H1 (cell line): ENCODE data around the gene HOXA6. TPM values are rescaled to one million over a fixed set of nuclear protein-coding genes. Genes with fewer than 3 reads are reported as not detected.

Source experiments
- CTCF ChIA-PET: fragments of 300-600 bp; sonication (Branson Sonifier 250); formaldehyde crosslinking; loops from one replicate; lab custom pipeline; 2021; ENCODE audit not compliant: partially characterized antibody; lab: Charles Lee
- POLR2A ChIA-PET: fragments of 300-600 bp; sonication (Branson Sonifier 250); formaldehyde crosslinking; loops from one replicate; lab custom pipeline; 2021; ENCODE audit warnings: inconsistent platforms; ENCODE audit not compliant: partially characterized antibody; lab: Charles Lee
- DNase-seq, 2 experiments: peaks; one replicate each; pipeline versions ENCODE4 v3.0.0 to v3.0.0-alpha.2; 2010 to 2022; ENCODE audit warnings: low spot score in 2 of 2, low read depth in 1 of 2, mixed read lengths in 1 of 2
- FAIRE-seq: peaks from 2 replicates; lab custom pipeline; 2011; peaks lifted over from hg19 to GRCh38; lab: Jason Lieb, UNC
- H2AFZ ChIP-seq: 2 replicates; pipeline ENCODE4 v1.8.1; 2012; ENCODE audit warnings: low read length, inconsistent platforms
- H2AK5ac ChIP-seq: 2 replicates; pipeline ENCODE4 v1.6.1; 2013; ENCODE audit warnings: low read depth, low read length
- H2BK120ac ChIP-seq: replicated peaks from 2 replicates; pipeline ENCODE3; 2013; ENCODE audit warnings: low read depth, low read length, inconsistent platforms
- H2BK12ac ChIP-seq: 2 replicates; pipeline ENCODE4 v1.6.1; 2013; ENCODE audit warnings: low read depth, low read length
- H2BK15ac ChIP-seq: 2 replicates; pipeline ENCODE4 v1.6.1; 2013; ENCODE audit warnings: low read length
- H2BK20ac ChIP-seq: 2 replicates; pipeline ENCODE4 v1.6.1; 2013; ENCODE audit warnings: low read length
- H2BK5ac ChIP-seq: 2 replicates; pipeline ENCODE4 v1.6.1; 2013; ENCODE audit warnings: low read depth, low read length
- H3K14ac ChIP-seq: 2 replicates; pipeline ENCODE4 v1.6.1; 2013; ENCODE audit warnings: inconsistent platforms; ENCODE audit not compliant: insufficient read length
- H3K18ac ChIP-seq: 2 replicates; pipeline ENCODE4 v1.6.1; 2013; ENCODE audit warnings: low read length; ENCODE audit errors: extremely low read depth
- H3K23ac ChIP-seq: 2 replicates; pipeline ENCODE4 v1.6.1; 2013; ENCODE audit warnings: inconsistent platforms; ENCODE audit not compliant: insufficient read length
- H3K23me2 ChIP-seq: 2 replicates; pipeline ENCODE4 v1.6.1; 2013; ENCODE audit warnings: low read depth, low read length
- H3K27ac ChIP-seq: 2 replicates; pipeline ENCODE4 v1.6.1; 2011; ENCODE audit warnings: low read depth, low read length, inconsistent platforms
- H3K27me3 ChIP-seq, 4 experiments: replicated peaks in 1 of 4; 1 replicate in 1 of 4; 2 replicates in 3 of 4; pipeline versions ENCODE4 v1.6.1 to v1.8.1; 2011 to 2013; ENCODE audit warnings: low read length in 3 of 4, mild to moderate bottlenecking in 3 of 4, inconsistent platforms in 2 of 4, mixed read lengths in 2 of 4, moderate library complexity in 1 of 4; ENCODE audit not compliant: control insufficient read depth in 3 of 4, insufficient read depth in 3 of 4; ENCODE audit errors: extremely low read depth in 1 of 4
- H3K36me3 ChIP-seq, 4 experiments: 2 replicates each; pipeline versions ENCODE4 v1.6.1 to v1.8.1; 2011 to 2013; ENCODE audit warnings: mild to moderate bottlenecking in 4 of 4, low read length in 3 of 4, moderate library complexity in 2 of 4, control low read depth in 1 of 4, inconsistent platforms in 1 of 4; ENCODE audit not compliant: insufficient read depth in 4 of 4, control insufficient read depth in 2 of 4
- H3K4ac ChIP-seq: replicated peaks from 2 replicates; pipeline ENCODE3; 2013; ENCODE audit warnings: low read length, low read depth, mixed read lengths, inconsistent platforms; ENCODE audit not compliant: insufficient read length
- H3K4me1 ChIP-seq, 4 experiments: replicated peaks in 1 of 4; 1 replicate in 1 of 4; 2 replicates in 3 of 4; pipeline versions ENCODE4 v1.6.1 to v1.8.1; 2011 to 2013; ENCODE audit warnings: low read length in 3 of 4, inconsistent platforms in 2 of 4, mixed read lengths in 1 of 4; ENCODE audit not compliant: insufficient read depth in 4 of 4, control insufficient read depth in 3 of 4
- H3K4me2 ChIP-seq, 2 experiments: 2 replicates each; pipeline versions ENCODE4 v1.6.1 to v1.8.1; 2011 to 2013; ENCODE audit warnings: low read depth in 2 of 2, low read length in 2 of 2, control low read depth in 1 of 2, inconsistent platforms in 1 of 2, mild to moderate bottlenecking in 1 of 2; ENCODE audit not compliant: insufficient read depth in 1 of 2
- H3K4me3 ChIP-seq, 4 experiments: fragments of 200-600, 300-600 bp in 1 of 4; sonication (generic), shearing (Covaris generic), sonication (Bioruptor Twin) in 1 of 4; 2 replicates each; pipeline versions ENCODE4 v1.5.1 to v1.8.1; 2011 to 2016; ENCODE audit warnings: low read length in 4 of 4, low read depth in 3 of 4, control low read depth in 2 of 4, inconsistent platforms in 2 of 4, mild to moderate bottlenecking in 2 of 4, mixed read lengths in 1 of 4, moderate library complexity in 1 of 4; ENCODE audit not compliant: insufficient read depth in 2 of 4; ENCODE audit errors: extremely low read depth in 1 of 4
- H3K56ac ChIP-seq: replicated peaks from 2 replicates; pipeline ENCODE3; 2013; ENCODE audit warnings: low read depth, mild to moderate bottlenecking, mixed read lengths, low read length, inconsistent platforms; ENCODE audit not compliant: insufficient read length
- H3K79me1 ChIP-seq: 2 replicates; pipeline ENCODE4 v1.6.1; 2013; ENCODE audit warnings: low read depth, low read length, control low read depth
- H3K79me2 ChIP-seq, 2 experiments: 2 replicates each; pipeline versions ENCODE4 v1.6.1 to v1.8.1; 2012 to 2013; ENCODE audit warnings: low read length in 2 of 2, mild to moderate bottlenecking in 2 of 2, inconsistent platforms in 1 of 2; ENCODE audit not compliant: insufficient read depth in 2 of 2, control insufficient read depth in 1 of 2
- H3K9ac ChIP-seq, 4 experiments: replicated peaks in 1 of 4; 1 replicate in 1 of 4; 2 replicates in 3 of 4; pipeline versions ENCODE4 v1.6.1 to v1.8.1; 2011 to 2013; ENCODE audit warnings: low read depth in 3 of 4, low read length in 3 of 4, control low read depth in 2 of 4, mild to moderate bottlenecking in 2 of 4, moderate library complexity in 2 of 4, inconsistent platforms in 1 of 4; ENCODE audit errors: extremely low read depth in 1 of 4
- H3K9me3 ChIP-seq, 2 experiments: 2 replicates each; pipeline versions ENCODE4 v1.6.1 to v1.8.1; 2012 to 2013; ENCODE audit warnings: mild to moderate bottlenecking in 2 of 2, moderate library complexity in 2 of 2, control low read depth in 1 of 2, inconsistent platforms in 1 of 2, low read depth in 1 of 2, low read length in 1 of 2, mixed read lengths in 1 of 2; ENCODE audit not compliant: insufficient read depth in 2 of 2
- H4K20me1 ChIP-seq, 2 experiments: replicated peaks in 1 of 2; 2 replicates each; pipeline versions ENCODE3 to v1.8.1; 2011 to 2013; ENCODE audit warnings: inconsistent platforms in 2 of 2, low read length in 2 of 2, mild to moderate bottlenecking in 1 of 2; ENCODE audit not compliant: insufficient read depth in 2 of 2, control insufficient read depth in 1 of 2
- H4K5ac ChIP-seq: 2 replicates; pipeline ENCODE4 v1.6.1; 2013; ENCODE audit warnings: low read length, low read depth, mixed read lengths, inconsistent platforms; ENCODE audit not compliant: insufficient read length
- H4K8ac ChIP-seq: 2 replicates; pipeline ENCODE4 v1.8.0; 2013; ENCODE audit warnings: mild to moderate bottlenecking, moderate library complexity, low read length, inconsistent platforms; ENCODE audit not compliant: insufficient read depth; ENCODE audit errors: extremely low read depth
- H4K91ac ChIP-seq: replicated peaks from 2 replicates; pipeline ENCODE3; 2013; ENCODE audit warnings: low read length, mixed read lengths, inconsistent platforms; ENCODE audit not compliant: insufficient read length
- NRF1 ChIP-seq: IDR thresholded peaks from 2 replicates; pipeline ENCODE4 v1.6.1; 2011; ENCODE audit warnings: mild to moderate bottlenecking, low read depth, low read length, improper control_type of control experiment
- POLR2A ChIP-seq, 2 experiments: IDR thresholded peaks; 1 replicate in 1 of 2; 2 replicates in 1 of 2; pipeline ENCODE4 v1.6.1; 2011; ENCODE audit warnings: low read depth in 2 of 2, low read length in 2 of 2, mild to moderate bottlenecking in 2 of 2; ENCODE audit errors: control extremely low read depth in 1 of 2
- RNF2 ChIP-seq: fragments of 200-900, 300-1000 bp; sonication (generic); IDR thresholded peaks from 2 replicates; pipeline ENCODE4 v1.7.1; 2016; ENCODE audit warnings: borderline replicate concordance, low read depth, mild to moderate bottlenecking, antibody characterized with exemption, low read length; ENCODE audit not compliant: poor library complexity, severe bottlenecking; ENCODE audit errors: missing control alignments
- SUZ12 ChIP-seq: fragments of 200-600 bp; sonication (generic); IDR thresholded peaks from 2 replicates; pipeline ENCODE4 v1.6.1; 2012; ENCODE audit warnings: mild to moderate bottlenecking, inconsistent platforms, low read length, moderate library complexity, mixed read lengths
- WGBS, 2 experiments: shearing (Covaris generic) in 1 of 2; methylation state at CpG; one replicate each; pipeline versions ENCODE4 v1.1.6 to v1.1.7; 2013 to 2015; ENCODE audit warnings: low lambda C conversion rate in 2 of 2, mixed read lengths in 2 of 2, inconsistent platforms in 1 of 2, low coverage in 1 of 2, missing lambda C conversion rate in 1 of 2; ENCODE audit not compliant: insufficient replicate concordance in 2 of 2, insufficient coverage in 1 of 2, insufficient read length in 1 of 2; ENCODE audit errors: extremely low coverage in 1 of 2, missing lambda C conversion rate in 1 of 2; 5-methylcytosine and 5-hydroxymethylcytosine counted together
- polyA plus RNA-seq, 7 experiments: library from polyadenylated mRNA; depleted of rRNA in 3 of 7; stranded (reverse) in 5 of 7; unstranded in 2 of 7; fragments of >200 nt in 5 of 7; fragments of 200-250 nt in 2 of 7; gene quantifications; 1 replicate in 5 of 7; 2 replicates in 1 of 7; 4 replicates in 1 of 7; pipeline versions ENCODE4 v1.2.1 to v1.2.3, GENCODE V29; 2011 to 2013; ENCODE audit warnings: missing spikeins in 2 of 7, mixed read lengths in 2 of 7
- total RNA-seq: library from RNA; stranded (reverse); fragmentation: NEBNext Ultra II Directional; extraction: Animal tissue kit (Norgen Biotek cat#: 25700); gene quantifications from 2 replicates; pipeline ENCODE4 v1.2.1, GENCODE V29; 2021

The HOXA6 gene
- total and polyA plus RNA-seq, 2 of the 8 experiments (the other 6 are each of a cell fraction or from before 2014, with no cell fraction given) = not detected

- FAIRE-seq = no peak
- Histone ChIP-seq H4K5ac (no peak overlapping the region), H3K4me3 (no peak overlapping the region), H3K23me2 (no peaks in the 10 kb centered on the region), H4K91ac (no peak overlapping the region), H3K79me1 (no peaks in the 10 kb centered on the region), H2BK15ac (no peak overlapping the region), H3K9ac (no peak overlapping the region), H2BK120ac (no peak overlapping the region), H2BK12ac (no peak overlapping the region), H3K4me2 (no peak overlapping the region), H3K36me3 (peaks cover 0 to 5% (median 0%) of the 10 kb centered on the region in 4 experiments; a peak in 1 of 8 replicates), H2BK20ac (no peak overlapping the region), H3K27ac (no peak overlapping the region), H2BK5ac (no peak overlapping the region), H3K56ac (no peak overlapping the region), H3K27me3 (peaks cover 98 to 100% (median 99%) of the 10 kb centered on the region in 4 experiments), H3K14ac (no peak overlapping the region), H3K79me2 (no peaks in the 10 kb centered on the region), H3K18ac (no peak overlapping the region), H3K4me1 (peaks cover 0 to 12% (median 6%) of the 10 kb centered on the region in 4 experiments; a peak in 6 of 7 replicates), H4K8ac (no peak overlapping the region), H3K4ac (no peak overlapping the region), H3K9me3 (no peaks in the 10 kb centered on the region), H2AK5ac (no peak overlapping the region), H4K20me1 (peaks cover 35 to 46% of the 10 kb centered on the region in 2 experiments), H2AFZ (no peak overlapping the region), H3K23ac (no peak overlapping the region)
- ChIA-PET POLR2A (interaction anchor here (0.7 kb wide), 1 partner anchor 1251 kb away, joined by 3 read pairs; no protein-coding TSS in a partner anchor), CTCF (interaction anchor here (0.7 to 2.6 kb wide), 9 partner anchors 9 to 922 kb away, joined by 3 to 10 read pairs (median 3); partner anchors contain the start of genes HOXA5 and HOXA7)
- DNase-seq = peak in 1 of 2 experiments; percentile 38
- WGBS, 2 experiments = 39% methylated on average over 4 of the region's 4 CpGs; no CpG with 5 or more reads in 1 of the 2 experiments
- TF ChIP-seq POLR2A (IDR thresholded peaks at IDR 0.05; ENCODE audit: control extremely low read depth in 1 of 2, low read depth in 2 of 2, low read length in 2 of 2) (no peak), SUZ12 (peak; percentile 20; the same call in 1 of the 2 replicates), RNF2 (peak; percentile 37), NRF1 (no peak)
These were observed 34.3 kb upstream of the HOXA6 start for GRCh38 chr7:27181795-27182275.
